Prostate gland (tissue), 2 donors: ENCODE measurements around the gene SMPD3.

Experiments used
- POLR2A ChIP-seq: fragments of 450-650 bp; IDR thresholded peaks from one replicate; pipeline ENCODE4 v1.6.1; 2016; ENCODE audit warnings: antibody characterized with exemption, mild to moderate bottlenecking
- POLR2AphosphoS5 ChIP-seq: sonication (generic); formaldehyde crosslinking; IDR thresholded peaks from one replicate; pipeline ENCODE4 v1.6.1; 2017; ENCODE audit warnings: antibody characterized with exemption
- TF ChIP-seq, protein P1 (sequence below), 4 experiments: fragments of 200-600 bp in 2 of 4; fragments of 450-650 bp in 2 of 4; sonication (generic) in 2 of 4; IDR thresholded peaks; 1 replicate in 3 of 4; 2 replicates in 1 of 4; pipeline ENCODE4 v1.5.1; 2016 to 2019; ENCODE audit warnings: antibody characterized with exemption in 4 of 4, mild to moderate bottlenecking in 2 of 4, moderate library complexity in 2 of 4

DNA sequence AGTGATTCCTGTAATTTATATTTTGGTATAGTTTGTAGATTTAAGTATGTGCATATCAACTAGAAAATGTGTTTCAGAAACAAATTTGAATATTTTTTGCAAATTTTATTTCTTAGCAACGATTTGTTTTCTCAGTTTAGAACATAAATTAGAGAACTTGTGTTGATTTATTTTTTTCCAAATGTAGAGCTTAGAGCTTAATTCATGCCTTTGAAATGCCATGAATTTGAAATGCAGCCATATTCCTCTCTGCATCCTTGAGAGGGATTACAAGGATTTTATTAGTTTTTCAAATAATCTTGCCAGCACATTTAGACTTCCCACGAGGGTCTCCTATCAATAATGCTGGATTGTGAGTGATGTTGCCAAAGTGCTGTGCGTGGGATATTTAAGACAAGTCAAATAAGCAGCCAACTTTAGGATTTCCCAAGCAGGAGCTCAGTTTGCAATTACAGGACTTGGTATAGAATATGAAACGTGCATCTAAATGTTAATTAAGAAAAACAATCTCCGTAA lies 6.7 kb upstream of the SMPD3 start:
- TF ChIP-seq, protein P1, sequence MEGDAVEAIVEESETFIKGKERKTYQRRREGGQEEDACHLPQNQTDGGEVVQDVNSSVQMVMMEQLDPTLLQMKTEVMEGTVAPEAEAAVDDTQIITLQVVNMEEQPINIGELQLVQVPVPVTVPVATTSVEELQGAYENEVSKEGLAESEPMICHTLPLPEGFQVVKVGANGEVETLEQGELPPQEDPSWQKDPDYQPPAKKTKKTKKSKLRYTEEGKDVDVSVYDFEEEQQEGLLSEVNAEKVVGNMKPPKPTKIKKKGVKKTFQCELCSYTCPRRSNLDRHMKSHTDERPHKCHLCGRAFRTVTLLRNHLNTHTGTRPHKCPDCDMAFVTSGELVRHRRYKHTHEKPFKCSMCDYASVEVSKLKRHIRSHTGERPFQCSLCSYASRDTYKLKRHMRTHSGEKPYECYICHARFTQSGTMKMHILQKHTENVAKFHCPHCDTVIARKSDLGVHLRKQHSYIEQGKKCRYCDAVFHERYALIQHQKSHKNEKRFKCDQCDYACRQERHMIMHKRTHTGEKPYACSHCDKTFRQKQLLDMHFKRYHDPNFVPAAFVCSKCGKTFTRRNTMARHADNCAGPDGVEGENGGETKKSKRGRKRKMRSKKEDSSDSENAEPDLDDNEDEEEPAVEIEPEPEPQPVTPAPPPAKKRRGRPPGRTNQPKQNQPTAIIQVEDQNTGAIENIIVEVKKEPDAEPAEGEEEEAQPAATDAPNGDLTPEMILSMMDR (IDR thresholded peaks at IDR 0.05) = no peak
- TF ChIP-seq POLR2AphosphoS5 = no peak
- no peak for TF ChIP-seq POLR2A
